ENCODE results near the gene TMEM150A. TPM values are rescaled to one million over a fixed set of nuclear protein-coding genes. Genes with fewer than 3 reads are reported as not detected.
A peak's percentile ranks its signal among the peaks of the same experiment; 100 is the strongest.

The TMEM150A gene
- total and polyA plus RNA-seq, 2 of the 13 experiments (the other 11 are each of a cell fraction or from before 2014, with no cell fraction given), result 30.1 to 70.4 TPM

DNA sequence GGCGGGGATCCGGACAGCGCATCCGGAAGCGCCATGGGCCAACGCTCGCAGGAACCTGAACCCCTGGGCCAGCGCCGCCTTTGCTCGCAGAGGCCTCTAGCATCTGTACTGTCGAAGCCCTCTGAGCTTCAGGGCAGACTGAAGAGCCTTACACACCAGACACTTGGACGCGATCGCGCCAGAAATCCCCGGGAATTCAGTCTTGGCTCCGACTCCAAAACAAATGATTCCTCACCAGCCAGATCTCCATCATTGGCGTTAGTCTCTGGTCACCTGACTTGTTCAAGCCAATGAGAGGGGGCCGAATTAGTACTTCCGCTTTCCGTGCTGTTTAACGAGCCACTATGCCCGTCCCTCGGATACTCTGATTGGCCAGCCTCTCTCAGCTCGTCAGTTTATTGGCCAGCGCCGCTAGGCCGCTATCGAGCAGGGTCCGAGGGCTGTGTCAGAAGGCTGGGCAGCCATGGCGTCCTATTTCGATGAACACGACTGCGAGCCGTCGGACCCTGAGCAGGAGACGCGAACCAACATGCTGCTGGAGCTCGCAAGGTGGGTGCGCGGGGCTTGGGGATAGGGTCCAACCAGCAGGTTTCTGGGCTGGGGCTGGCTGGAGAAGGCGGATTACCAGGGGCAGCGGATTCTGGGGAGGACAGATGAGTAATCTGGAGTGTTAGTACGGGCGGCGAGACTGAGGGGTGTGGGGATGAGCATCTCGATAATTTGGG lies 7.0 kb downstream of the TMEM150A start, which contains the start of gene RNF181 (continued):
- TF ChIP-seq CBFB (CRISPR knock-in tag; IDR thresholded peaks at IDR 0.05) (0 out of 2 replicates have a peak, but pooled peaks have one; percentile 37), ZNF556 (CRISPR knock-in tag; IDR thresholded peaks at IDR 0.05; ENCODE audit: borderline replicate concordance) (0 out of 2 replicates have a peak, but pooled peaks have one; percentile 52), SMAD1 (CRISPR knock-in tag; IDR thresholded peaks at IDR 0.05; ENCODE audit: borderline replicate concordance, low read depth) (peak; percentile 17; the same call in 1 of the 2 replicates), SAFB2 (CRISPR knock-in tag; IDR thresholded peaks at IDR 0.05; ENCODE audit: borderline replicate concordance, low read depth) (peak; percentile 83; the same call in 1 of the 2 replicates), MAZ (IDR thresholded peaks at IDR 0.05; ENCODE audit: borderline replicate concordance, low read depth, low read length) (no peak), MAZ (CRISPR knock-in tag; IDR thresholded peaks at IDR 0.05; ENCODE audit: low read depth) (peak; percentile 88), FOXA1 (IDR thresholded peaks at IDR 0.05) (no peak), FOXA1 (CRISPR knock-in tag; IDR thresholded peaks at IDR 0.05) (peak; percentile 53), RFXAP (CRISPR knock-in tag; IDR thresholded peaks at IDR 0.05; ENCODE audit: borderline replicate concordance) (peak; percentile 91), XBP1 (CRISPR knock-in tag; IDR thresholded peaks at IDR 0.05) (no peak), ASH2L (IDR thresholded peaks at IDR 0.05; ENCODE audit: insufficient read length, low read depth, low read length) (peak; percentile 85), ISX (CRISPR knock-in tag; conservative IDR thresholded peaks at IDR 0.05) (0 out of 2 replicates have a peak, but pooled peaks have one; percentile 23), TP53 (CRISPR knock-in tag; conservative IDR thresholded peaks at IDR 0.05) (0 out of 2 replicates have a peak, but pooled peaks have one; percentile 51), PHF8 (CRISPR knock-in tag; IDR thresholded peaks at IDR 0.05) (peak; percentile 82), ZNF441 (CRISPR knock-in tag; IDR thresholded peaks at IDR 0.05; ENCODE audit: borderline replicate concordance) (peak; percentile 84), KDM3A (CRISPR knock-in tag; IDR thresholded peaks at IDR 0.05; ENCODE audit: low read depth) (peak; percentile 43; the same call in 1 of the 2 replicates), ZNF101 (CRISPR knock-in tag; IDR thresholded peaks at IDR 0.05; ENCODE audit: borderline replicate concordance, low read depth) (no peak)
- TF ChIP-seq, protein P1, sequence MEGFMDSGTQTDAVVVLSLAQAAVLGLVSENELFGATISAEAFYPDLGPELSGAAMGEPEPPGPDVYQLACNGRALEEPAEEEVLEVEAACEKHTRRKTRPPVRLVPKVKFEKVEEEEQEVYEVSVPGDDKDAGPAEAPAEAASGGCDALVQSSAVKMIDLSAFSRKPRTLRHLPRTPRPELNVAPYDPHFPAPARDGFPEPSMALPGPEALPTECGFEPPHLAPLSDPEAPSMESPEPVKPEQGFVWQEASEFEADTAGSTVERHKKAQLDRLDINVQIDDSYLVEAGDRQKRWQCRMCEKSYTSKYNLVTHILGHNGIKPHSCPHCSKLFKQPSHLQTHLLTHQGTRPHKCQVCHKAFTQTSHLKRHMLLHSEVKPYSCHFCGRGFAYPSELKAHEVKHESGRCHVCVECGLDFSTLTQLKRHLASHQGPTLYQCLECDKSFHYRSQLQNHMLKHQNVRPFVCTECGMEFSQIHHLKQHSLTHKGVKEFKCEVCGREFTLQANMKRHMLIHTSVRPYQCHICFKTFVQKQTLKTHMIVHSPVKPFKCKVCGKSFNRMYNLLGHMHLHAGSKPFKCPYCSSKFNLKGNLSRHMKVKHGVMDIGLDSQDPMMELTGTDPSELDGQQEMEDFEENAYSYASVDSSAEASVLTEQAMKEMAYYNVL (CRISPR knock-in tag; IDR thresholded peaks at IDR 0.05; ENCODE audit: borderline replicate concordance), result peak; percentile 86; the same call in 1 of the 2 replicates
- TF ChIP-seq, protein P2, sequence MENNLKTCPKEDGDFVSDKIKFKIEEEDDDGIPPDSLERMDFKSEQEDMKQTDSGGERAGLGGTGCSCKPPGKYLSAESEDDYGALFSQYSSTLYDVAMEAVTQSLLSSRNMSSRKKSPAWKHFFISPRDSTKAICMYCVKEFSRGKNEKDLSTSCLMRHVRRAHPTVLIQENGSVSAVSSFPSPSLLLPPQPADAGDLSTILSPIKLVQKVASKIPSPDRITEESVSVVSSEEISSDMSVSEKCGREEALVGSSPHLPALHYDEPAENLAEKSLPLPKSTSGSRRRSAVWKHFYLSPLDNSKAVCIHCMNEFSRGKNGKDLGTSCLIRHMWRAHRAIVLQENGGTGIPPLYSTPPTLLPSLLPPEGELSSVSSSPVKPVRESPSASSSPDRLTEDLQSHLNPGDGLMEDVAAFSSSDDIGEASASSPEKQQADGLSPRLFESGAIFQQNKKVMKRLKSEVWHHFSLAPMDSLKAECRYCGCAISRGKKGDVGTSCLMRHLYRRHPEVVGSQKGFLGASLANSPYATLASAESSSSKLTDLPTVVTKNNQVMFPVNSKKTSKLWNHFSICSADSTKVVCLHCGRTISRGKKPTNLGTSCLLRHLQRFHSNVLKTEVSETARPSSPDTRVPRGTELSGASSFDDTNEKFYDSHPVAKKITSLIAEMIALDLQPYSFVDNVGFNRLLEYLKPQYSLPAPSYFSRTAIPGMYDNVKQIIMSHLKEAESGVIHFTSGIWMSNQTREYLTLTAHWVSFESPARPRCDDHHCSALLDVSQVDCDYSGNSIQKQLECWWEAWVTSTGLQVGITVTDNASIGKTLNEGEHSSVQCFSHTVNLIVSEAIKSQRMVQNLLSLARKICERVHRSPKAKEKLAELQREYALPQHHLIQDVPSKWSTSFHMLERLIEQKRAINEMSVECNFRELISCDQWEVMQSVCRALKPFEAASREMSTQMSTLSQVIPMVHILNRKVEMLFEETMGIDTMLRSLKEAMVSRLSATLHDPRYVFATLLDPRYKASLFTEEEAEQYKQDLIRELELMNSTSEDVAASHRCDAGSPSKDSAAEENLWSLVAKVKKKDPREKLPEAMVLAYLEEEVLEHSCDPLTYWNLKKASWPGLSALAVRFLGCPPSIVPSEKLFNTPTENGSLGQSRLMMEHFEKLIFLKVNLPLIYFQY (CRISPR knock-in tag; IDR thresholded peaks at IDR 0.05; ENCODE audit: borderline replicate concordance), result peak; percentile 31; the same call in 1 of the 2 replicates
- TF ChIP-seq, protein P3, sequence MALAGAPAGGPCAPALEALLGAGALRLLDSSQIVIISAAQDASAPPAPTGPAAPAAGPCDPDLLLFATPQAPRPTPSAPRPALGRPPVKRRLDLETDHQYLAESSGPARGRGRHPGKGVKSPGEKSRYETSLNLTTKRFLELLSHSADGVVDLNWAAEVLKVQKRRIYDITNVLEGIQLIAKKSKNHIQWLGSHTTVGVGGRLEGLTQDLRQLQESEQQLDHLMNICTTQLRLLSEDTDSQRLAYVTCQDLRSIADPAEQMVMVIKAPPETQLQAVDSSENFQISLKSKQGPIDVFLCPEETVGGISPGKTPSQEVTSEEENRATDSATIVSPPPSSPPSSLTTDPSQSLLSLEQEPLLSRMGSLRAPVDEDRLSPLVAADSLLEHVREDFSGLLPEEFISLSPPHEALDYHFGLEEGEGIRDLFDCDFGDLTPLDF (CRISPR knock-in tag; IDR thresholded peaks at IDR 0.05), result 0 out of 2 replicates have a peak, but pooled peaks have one; percentile 68
- TF ChIP-seq, protein P4, sequence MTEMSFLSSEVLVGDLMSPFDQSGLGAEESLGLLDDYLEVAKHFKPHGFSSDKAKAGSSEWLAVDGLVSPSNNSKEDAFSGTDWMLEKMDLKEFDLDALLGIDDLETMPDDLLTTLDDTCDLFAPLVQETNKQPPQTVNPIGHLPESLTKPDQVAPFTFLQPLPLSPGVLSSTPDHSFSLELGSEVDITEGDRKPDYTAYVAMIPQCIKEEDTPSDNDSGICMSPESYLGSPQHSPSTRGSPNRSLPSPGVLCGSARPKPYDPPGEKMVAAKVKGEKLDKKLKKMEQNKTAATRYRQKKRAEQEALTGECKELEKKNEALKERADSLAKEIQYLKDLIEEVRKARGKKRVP (CRISPR knock-in tag; IDR thresholded peaks at IDR 0.05), result no peak; a peak in 1 of 4 replicates
